ENCODE data around the gene FREY1. TPM values are rescaled to one million over a fixed set of nuclear protein-coding genes. Genes with fewer than 3 reads are reported as not detected.

FREY1 gene
- total RNA-seq, 3 donors from 2014 or later: 2.3 to 3.3 (median 2.4) TPM

DNA sequence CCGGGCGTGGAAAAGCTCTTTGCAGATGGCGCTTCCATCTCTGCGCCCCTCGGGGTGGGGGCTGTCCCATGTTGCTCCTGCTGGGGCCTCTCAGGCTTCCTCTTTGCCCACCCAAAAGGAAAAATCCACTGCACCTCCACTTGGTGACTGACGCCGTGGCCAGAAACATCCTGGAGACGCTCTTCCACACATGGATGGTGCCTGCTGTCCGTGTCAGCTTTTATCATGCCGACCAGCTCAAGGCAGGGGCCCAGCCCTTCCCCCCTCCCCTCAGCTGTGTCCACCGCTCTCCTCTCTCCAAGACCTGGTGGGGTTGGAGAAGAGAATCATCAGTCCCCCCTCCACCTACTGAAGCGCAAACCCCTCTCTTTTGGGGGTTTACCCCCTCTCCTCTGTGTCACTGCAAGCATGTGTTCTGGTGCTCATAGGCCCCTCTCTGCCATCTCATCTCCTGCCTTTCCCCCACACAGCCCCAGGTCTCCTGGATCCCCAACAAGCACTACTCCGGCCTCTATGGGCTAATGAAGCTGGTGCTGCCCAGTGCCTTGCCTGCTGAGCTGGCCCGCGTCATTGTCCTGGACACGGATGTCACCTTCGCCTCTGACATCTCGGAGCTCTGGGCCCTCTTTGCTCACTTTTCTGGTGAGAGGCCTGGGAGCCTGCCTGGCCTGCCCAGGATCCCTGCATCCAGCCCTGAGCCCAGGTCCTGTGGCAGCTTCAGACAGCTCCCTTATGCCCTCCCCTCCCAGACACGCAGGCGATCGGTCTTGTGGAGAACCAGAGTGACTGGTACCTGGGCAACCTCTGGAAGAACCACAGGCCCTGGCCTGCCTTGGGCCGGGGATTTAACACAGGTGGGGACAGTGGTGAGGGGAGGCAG is 17.2 kb upstream of the FREY1 start:
- H3K36me3 Mint-ChIP-seq (ENCODE audit: insufficient read depth): no peaks in the 10 kb centered on the region
- peaks cover 14% of the 10 kb centered on the region for H3K27me3 Mint-ChIP-seq (ENCODE audit: low read depth)
- H3K4me3 Mint-ChIP-seq: peak overlapping the region; percentile 68
- H3K9me3 Mint-ChIP-seq: no peaks in the 10 kb centered on the region
- no peak for ATAC-seq
- peaks cover 34% of the 10 kb centered on the region for H3K4me1 Mint-ChIP-seq (ENCODE audit: low read depth)
- no peak for DNase-seq

GRCh38 chr11:45922425-45923082 is 15.5 kb upstream of the FREY1 start, which contains the start of gene LARGE2:
Gene LARGE2, plus strand, starts transcription at chr11:45922656. Its CDS starts 227 bp downstream, at chr11:45922883.
- Mint-ChIP-seq H3K9me3 (no peaks in the 10 kb centered on the region), H3K27me3 (ENCODE audit: low read depth) (peaks cover 14% of the 10 kb centered on the region), H3K4me1 (ENCODE audit: low read depth) (peaks cover 36% of the 10 kb centered on the region), H3K4me3 (peak within 1 kb of the TSS; percentile 78), H3K36me3 (ENCODE audit: insufficient read depth) (no peaks in the 10 kb centered on the region)
- ATAC-seq (no peak), DNase-seq (no peak)

GRCh38 chr11:45921561-45922424 is 14.7 kb upstream of the FREY1 start:
- H3K9me3 Mint-ChIP-seq: no peaks in the 10 kb centered on the region
- H3K4me1 Mint-ChIP-seq (ENCODE audit: low read depth): peaks cover 34% of the 10 kb centered on the region
- H3K27me3 Mint-ChIP-seq (ENCODE audit: low read depth): peaks cover 14% of the 10 kb centered on the region
- ATAC-seq (no peak), DNase-seq (no peak)
- no peaks in the 10 kb centered on the region for H3K36me3 Mint-ChIP-seq (ENCODE audit: insufficient read depth)
- peak overlapping the region; percentile 70 for H3K4me3 Mint-ChIP-seq

- peaks cover 43% of the 10 kb centered on the region for H3K4me1 Mint-ChIP-seq (ENCODE audit: low read depth)
- no peak for ATAC-seq
- H3K4me3 Mint-ChIP-seq: peak overlapping the region; percentile 70
- DNase-seq: no peak
- no peaks in the 10 kb centered on the region for H3K9me3 Mint-ChIP-seq
- H3K36me3 Mint-ChIP-seq (ENCODE audit: insufficient read depth): no peaks in the 10 kb centered on the region
- peaks cover 14% of the 10 kb centered on the region for H3K27me3 Mint-ChIP-seq (ENCODE audit: low read depth)
Measured at GRCh38 chr11:45920531-45921477, 13.7 kb upstream of the FREY1 start.

- peaks cover 14% of the 10 kb centered on the region for H3K27me3 Mint-ChIP-seq (ENCODE audit: low read depth)
- peaks cover 2% of the 10 kb centered on the region for H3K36me3 Mint-ChIP-seq (ENCODE audit: insufficient read depth)
- peaks cover 47% of the 10 kb centered on the region for H3K4me1 Mint-ChIP-seq (ENCODE audit: low read depth)
- no peak for DNase-seq
- H3K9me3 Mint-ChIP-seq: no peaks in the 10 kb centered on the region
- ATAC-seq: no peak
- H3K4me3 Mint-ChIP-seq: peak overlapping the region; percentile 96
Measured at GRCh38 chr11:45919806-45920530, 12.9 kb upstream of the FREY1 start.

DNA sequence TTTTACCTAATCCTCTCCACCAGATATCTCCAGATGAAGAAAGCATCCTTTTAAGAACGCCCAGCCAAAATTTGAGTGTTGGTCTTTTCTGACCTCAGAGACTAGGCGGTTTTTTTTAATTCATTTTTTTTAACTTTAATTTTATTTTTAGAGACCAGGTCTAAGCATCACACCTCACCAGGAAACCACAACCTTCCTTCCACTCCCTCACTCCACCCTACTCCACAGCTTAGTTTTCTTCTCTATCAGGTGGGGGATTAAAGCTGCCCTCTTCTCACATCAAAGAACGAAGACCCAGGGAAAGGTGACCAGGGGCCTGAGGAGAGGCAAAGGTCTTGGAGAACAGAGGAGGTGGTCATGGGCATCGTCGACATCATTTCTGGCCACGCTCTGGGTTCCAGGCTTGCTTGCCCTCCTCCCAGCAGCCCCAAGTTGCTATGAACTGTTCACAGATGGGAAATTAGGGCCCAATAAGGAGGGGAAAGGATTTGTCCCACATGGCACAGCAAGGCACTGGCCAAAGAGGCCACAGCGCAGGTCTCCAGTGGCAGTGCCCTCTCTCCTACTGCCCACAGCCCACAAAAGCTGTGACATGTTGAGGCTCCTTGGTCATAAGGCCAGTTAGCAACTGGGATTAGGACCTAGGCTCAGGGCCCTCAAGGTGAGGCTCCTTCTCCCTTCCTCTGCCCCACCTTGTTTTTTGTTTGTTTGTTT is 12.0 kb upstream of the FREY1 start:
- Mint-ChIP-seq H3K27me3 (ENCODE audit: low read depth) (peaks cover 10% of the 10 kb centered on the region), H3K4me3 (peak overlapping the region; percentile 96), H3K36me3 (ENCODE audit: insufficient read depth) (peaks cover 5% of the 10 kb centered on the region), H3K4me1 (ENCODE audit: low read depth) (peaks cover 45% of the 10 kb centered on the region), H3K9me3 (no peaks in the 10 kb centered on the region)
- no peak for ATAC-seq
- no peak for DNase-seq

GRCh38 chr11:45918331-45918941 is 11.4 kb upstream of the FREY1 start:
- ATAC-seq: peak; percentile 25 to 30
- Mint-ChIP-seq H3K27me3 (ENCODE audit: low read depth) (peaks cover 8% of the 10 kb centered on the region), H3K4me1 (ENCODE audit: low read depth) (peaks cover 43% of the 10 kb centered on the region), H3K36me3 (ENCODE audit: insufficient read depth) (peaks cover 9% of the 10 kb centered on the region), H3K9me3 (no peaks in the 10 kb centered on the region), H3K4me3 (peak overlapping the region; percentile 96)
- peak; percentile 38 for DNase-seq

GRCh38 chr11:45917623-45918330 is 10.7 kb upstream of the FREY1 start, which contains the start of gene PEX16:
Gene PEX16, minus strand, starts transcription at chr11:45917877. Its CDS starts 66 bp downstream, at chr11:45917811.
- peak; percentile 87 for DNase-seq
- ATAC-seq: peak; percentile 89 to 94
- peaks cover 9% of the 10 kb centered on the region for H3K36me3 Mint-ChIP-seq (ENCODE audit: insufficient read depth)
- peaks cover 40% of the 10 kb centered on the region for H3K4me1 Mint-ChIP-seq (ENCODE audit: low read depth)
- peaks cover 5% of the 10 kb centered on the region for H3K27me3 Mint-ChIP-seq (ENCODE audit: low read depth)
- H3K9me3 Mint-ChIP-seq: no peaks in the 10 kb centered on the region
- H3K4me3 Mint-ChIP-seq: peak within 1 kb of the TSS; percentile 96

GRCh38 chr11:45917286-45917622 is 10.2 kb upstream of the FREY1 start:
- Mint-ChIP-seq H3K9me3 (no peaks in the 10 kb centered on the region), H3K4me1 (ENCODE audit: low read depth) (peaks cover 40% of the 10 kb centered on the region), H3K27me3 (ENCODE audit: low read depth) (peaks cover 5% of the 10 kb centered on the region), H3K4me3 (peak overlapping the region; percentile 96), H3K36me3 (ENCODE audit: insufficient read depth) (peaks cover 9% of the 10 kb centered on the region)
- DNase-seq (no peak), ATAC-seq (no peak)

- no peak for ATAC-seq
- H3K4me3 Mint-ChIP-seq: peak overlapping the region; percentile 96
- H3K27me3 Mint-ChIP-seq (ENCODE audit: low read depth): no peaks in the 10 kb centered on the region
- H3K4me1 Mint-ChIP-seq (ENCODE audit: low read depth): peaks cover 35% of the 10 kb centered on the region
- H3K9me3 Mint-ChIP-seq: no peaks in the 10 kb centered on the region
- peaks cover 17% of the 10 kb centered on the region for H3K36me3 Mint-ChIP-seq (ENCODE audit: insufficient read depth)
- DNase-seq: no peak
Measured at GRCh38 chr11:45915446-45915845, 8.4 kb upstream of the FREY1 start.

GRCh38 chr11:45913942-45914635 is 7.0 kb upstream of the FREY1 start:
- Mint-ChIP-seq H3K4me3 (peak overlapping the region; percentile 11), H3K4me1 (ENCODE audit: low read depth) (peaks cover 23% of the 10 kb centered on the region), H3K36me3 (ENCODE audit: insufficient read depth) (peaks cover 18% of the 10 kb centered on the region), H3K27me3 (ENCODE audit: low read depth) (no peaks in the 10 kb centered on the region), H3K9me3 (no peaks in the 10 kb centered on the region)
- ATAC-seq: no peak
- no peak for DNase-seq

Data from activated T-cell treated with anti-CD3 and anti-CD28 coated beads, Interleukin-2, amount 50 U/mL, for 4 hours (primary cell).